GM18505 (cell line): Measurements from ENCODE around the gene CAMKMT.

Experiments
- ATAC-seq: cut with Tn5 transposase; IDR thresholded peaks from one replicate; pipeline ENCODE4 v1.9.1; 2021; ENCODE audit not compliant: unreplicated experiment
- POLR2A ChIP-seq: IDR thresholded peaks from 4 replicates; pipeline ENCODE4 v1.6.1; 2011; ENCODE audit warnings: borderline replicate concordance; ENCODE audit not compliant: insufficient read depth, insufficient read length; ENCODE audit errors: extremely low read depth

CAMKMT gene

GRCh38 chr2:44443517-44443916 lies 81.8 kb downstream of the CAMKMT start:
- no peak for TF ChIP-seq POLR2A
- no peak for ATAC-seq

- TF ChIP-seq POLR2A, result no peak
- ATAC-seq, result no peak
Measured at GRCh38 chr2:44444881-44445280, 83.1 kb downstream of the CAMKMT start.

DNA sequence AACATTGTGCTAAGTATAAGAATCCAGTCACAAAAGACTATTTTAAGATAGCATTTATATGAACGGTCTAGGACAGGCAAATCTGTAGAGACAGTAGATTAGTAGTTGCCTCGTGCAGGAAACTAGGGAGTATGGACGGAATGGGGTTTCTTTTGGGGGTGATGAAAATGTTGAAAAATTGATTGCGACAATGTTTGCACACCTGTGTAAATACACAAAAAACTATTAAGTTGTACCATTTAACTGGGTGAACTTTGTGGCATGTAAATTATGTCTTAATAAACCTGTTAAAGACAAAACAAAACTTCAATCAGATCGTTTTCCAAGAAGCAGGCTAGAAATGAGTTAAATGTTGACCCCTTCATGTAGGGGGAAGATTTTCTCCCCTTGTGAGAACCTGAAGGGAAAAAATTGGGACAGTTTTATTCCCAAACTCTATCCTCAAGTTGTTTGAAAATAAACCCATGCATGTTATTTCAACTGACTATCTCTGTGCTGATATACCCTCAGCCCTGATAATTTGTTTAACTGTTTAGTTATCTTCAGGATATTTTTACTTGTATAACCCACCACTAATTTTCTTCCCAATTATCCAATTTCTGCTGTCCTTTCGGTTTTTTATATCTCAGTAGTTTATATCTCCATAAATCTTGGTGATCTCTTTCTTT lies 87.2 kb downstream of the CAMKMT start:
- no peak for ATAC-seq
- TF ChIP-seq POLR2A, result no peak

DNA sequence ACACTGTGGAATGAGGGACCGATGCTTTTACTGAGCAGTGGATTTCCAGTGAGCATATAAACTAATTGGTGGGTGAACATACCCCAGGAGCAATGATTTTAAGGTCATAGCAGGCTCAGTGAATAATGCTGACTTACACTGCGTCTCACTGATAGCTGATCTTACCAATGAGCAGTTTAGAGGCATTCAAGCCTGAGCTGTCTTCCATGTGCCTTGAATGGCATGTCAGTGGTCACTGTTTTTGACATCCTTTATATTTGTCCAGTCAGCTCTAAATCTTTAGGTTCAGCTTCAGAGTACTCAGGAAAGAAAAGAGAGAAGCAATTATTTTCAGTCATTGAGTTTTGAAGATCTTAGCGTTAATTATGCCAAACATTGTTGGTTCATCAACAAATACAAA lies 88.3 kb downstream of the CAMKMT start:
- TF ChIP-seq POLR2A, result no peak
- ATAC-seq, result no peak

GRCh38 chr2:44450806-44451205 lies 89.1 kb downstream of the CAMKMT start:
- no peak for ATAC-seq
- no peak for TF ChIP-seq POLR2A

GRCh38 chr2:44452069-44452583 lies 90.4 kb downstream of the CAMKMT start:
- no peak for TF ChIP-seq POLR2A
- no peak for ATAC-seq

GRCh38 chr2:44453259-44453658 lies 91.5 kb downstream of the CAMKMT start:
- no peak for TF ChIP-seq POLR2A
- no peak for ATAC-seq

DNA sequence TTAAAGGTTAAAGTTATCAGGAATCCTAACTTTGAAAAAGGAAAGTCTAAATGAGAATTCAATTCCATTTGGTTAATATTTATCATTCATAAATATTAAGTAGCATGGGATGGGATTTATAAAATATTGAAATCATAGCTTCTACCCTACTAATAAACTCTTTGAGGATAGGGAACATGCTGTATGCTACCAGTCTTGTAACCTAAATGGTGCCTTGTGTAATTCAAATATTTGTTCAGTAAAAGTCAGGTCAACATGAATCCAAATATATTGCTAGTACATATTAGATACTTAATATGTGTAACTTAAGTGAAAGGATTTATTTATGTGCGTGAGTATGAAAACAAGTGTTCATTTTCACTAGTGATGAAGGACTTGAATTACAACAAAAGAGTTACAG lies 94.1 kb downstream of the CAMKMT start:
- TF ChIP-seq POLR2A, result no peak
- no peak for ATAC-seq

GRCh38 chr2:44456946-44457345 lies 95.2 kb downstream of the CAMKMT start:
- no peak for ATAC-seq
- no peak for TF ChIP-seq POLR2A

- TF ChIP-seq POLR2A, result no peak
- no peak for ATAC-seq
Measured at GRCh38 chr2:44459739-44460138, 98.0 kb downstream of the CAMKMT start.

GRCh38 chr2:44462934-44463849 lies 101.4 kb downstream of the CAMKMT start:
- TF ChIP-seq POLR2A, result no peak
- ATAC-seq, result no peak

DNA sequence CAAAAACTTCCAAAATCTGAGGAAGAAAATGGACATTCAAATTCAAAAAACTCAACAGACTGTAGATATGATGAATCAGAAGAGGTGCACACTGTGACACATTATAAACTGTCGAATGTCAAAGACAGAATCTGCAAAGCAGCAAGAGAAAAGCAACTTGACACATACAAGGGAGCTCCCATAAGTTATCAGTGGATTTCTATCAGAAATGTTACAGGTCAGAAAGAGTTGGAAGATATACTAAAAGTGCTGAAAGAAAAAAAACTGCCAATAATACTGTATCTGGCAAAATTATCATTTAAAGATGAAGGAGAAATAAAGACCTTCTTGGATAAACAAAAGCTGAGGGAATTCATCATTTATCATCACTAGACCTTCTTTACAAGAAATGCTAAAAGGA lies 102.7 kb downstream of the CAMKMT start:
- no peak for TF ChIP-seq POLR2A
- no peak for ATAC-seq

DNA sequence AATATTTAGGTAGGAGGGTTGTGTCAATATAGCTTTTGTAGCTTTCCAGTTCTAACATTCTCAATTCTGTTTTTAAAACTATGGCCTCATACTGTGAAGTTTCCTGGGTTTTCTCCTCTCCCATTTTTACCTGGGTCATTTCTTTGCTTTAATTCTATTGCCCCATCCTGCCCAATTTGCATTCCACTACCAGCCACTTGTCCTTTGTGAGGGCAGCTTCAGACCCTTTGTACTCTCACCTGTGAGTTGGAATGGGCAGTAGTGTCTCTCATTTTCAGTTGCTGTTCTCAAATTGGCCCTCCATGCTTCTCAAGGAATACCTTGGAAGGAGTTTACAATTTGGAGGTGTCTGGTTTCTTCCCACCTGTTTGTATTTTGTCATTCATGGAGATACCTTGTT lies 108.4 kb downstream of the CAMKMT start:
- TF ChIP-seq POLR2A, result no peak
- no peak for ATAC-seq
